WTC11 (cell line): ENCODE results near the gene KAZN. TPM values are rescaled to one million over a fixed set of nuclear protein-coding genes. Genes with fewer than 3 reads are reported as not detected.

Experiments used
- ATAC-seq: fragments of 200-7000 bp; cut with Tn5 transposase; 2 replicates; pipeline ENCODE4 v1.10.0; 2021; ENCODE audit warnings: mild to moderate bottlenecking, moderate library complexity
- CTCF ChIA-PET: fragments of 300-600 bp; sonication (Branson Sonifier 250); formaldehyde crosslinking; loops from one replicate; lab custom pipeline; 2021; ENCODE audit warnings: antibody characterized with exemption; lab: Charles Lee
- POLR2A ChIA-PET: fragments of 350-600 bp; sonication (Branson Sonifier 250); formaldehyde crosslinking; loops from one replicate; lab custom pipeline; 2021; ENCODE audit warnings: antibody characterized with exemption; lab: Charles Lee
- DNase-seq: peaks from one replicate; pipeline ENCODE4 v3.0.0; 2021; ENCODE audit warnings: low spot score
- H3K27ac Mint-ChIP-seq: 2 replicates; pipeline ENCODE4 v1.8.0; 2021; ENCODE audit warnings: mixed read lengths
- H3K27me3 Mint-ChIP-seq: 2 replicates; pipeline ENCODE4 v1.8.0; 2021; ENCODE audit warnings: low read depth, mild to moderate bottlenecking, moderate library complexity, mixed read lengths
- H3K36me3 Mint-ChIP-seq: 2 replicates; pipeline ENCODE4 v1.8.0; 2021; ENCODE audit warnings: mixed read lengths
- H3K4me1 Mint-ChIP-seq: 2 replicates; pipeline ENCODE4 v1.8.0; 2022; ENCODE audit warnings: mixed read lengths
- H3K4me3 Mint-ChIP-seq: 2 replicates; pipeline ENCODE4 v1.8.0; 2021; ENCODE audit warnings: mild to moderate bottlenecking, moderate library complexity, mixed read lengths
- H3K9me3 Mint-ChIP-seq: 2 replicates; pipeline ENCODE4 v1.8.0; 2021; ENCODE audit warnings: mixed read lengths
- ATF1 ChIP-seq: sonication (generic); formaldehyde crosslinking; IDR thresholded peaks from 2 replicates; pipeline ENCODE4 v1.8.1; 2023; ENCODE audit warnings: mild to moderate bottlenecking, moderate library complexity, missing genetic modification reagents
- ATF2 ChIP-seq: sonication (generic); formaldehyde crosslinking; IDR thresholded peaks from 2 replicates; pipeline ENCODE4 v1.8.1; 2022; ENCODE audit warnings: low read depth, missing genetic modification reagents, borderline replicate concordance
- ATF6 ChIP-seq: sonication (generic); formaldehyde crosslinking; IDR thresholded peaks from 2 replicates; pipeline ENCODE4 v1.8.1; 2023; ENCODE audit warnings: mild to moderate bottlenecking, missing genetic modification reagents
- CREM ChIP-seq: sonication (generic); formaldehyde crosslinking; IDR thresholded peaks from 2 replicates; pipeline ENCODE4 v1.8.1; 2022; ENCODE audit warnings: mild to moderate bottlenecking, missing genetic modification reagents, moderate library complexity
- CTCF ChIP-seq: fragments of 200-600 bp; IDR thresholded peaks from 2 replicates; pipeline ENCODE4 v1.8.0; 2022; ENCODE audit warnings: antibody characterized with exemption
- HMGA2 ChIP-seq: fragments of 250-450 bp; sonication (Bioruptor Pico); IDR thresholded peaks from 2 replicates; pipeline ENCODE4 v1.4.0; 2021; ENCODE audit warnings: mild to moderate bottlenecking, moderate library complexity
- IRF1 ChIP-seq: sonication (generic); formaldehyde crosslinking; IDR thresholded peaks from 2 replicates; pipeline ENCODE4 v1.8.0; 2023; ENCODE audit warnings: missing genetic modification reagents
- MYBL2 ChIP-seq: sonication (generic); formaldehyde crosslinking; IDR thresholded peaks from 2 replicates; pipeline ENCODE4 v1.8.1; 2023; ENCODE audit warnings: mild to moderate bottlenecking, moderate library complexity, missing genetic modification reagents
- OVOL2 ChIP-seq: fragments of 250-450 bp; sonication (Bioruptor Pico); IDR thresholded peaks from 2 replicates; pipeline ENCODE4 v1.9.0; 2021; ENCODE audit warnings: mild to moderate bottlenecking, borderline replicate concordance
- RELA ChIP-seq: sonication (generic); formaldehyde crosslinking; IDR thresholded peaks from 2 replicates; pipeline ENCODE4 v1.8.1; 2022; ENCODE audit warnings: missing genetic modification reagents, mild to moderate bottlenecking, borderline replicate concordance
- TEAD1 ChIP-seq: sonication (generic); formaldehyde crosslinking; IDR thresholded peaks from 2 replicates; pipeline ENCODE4 v1.8.0; 2022; ENCODE audit warnings: mild to moderate bottlenecking, missing genetic modification reagents
- ZMAT4 ChIP-seq: fragments of 250-450 bp; sonication (Bioruptor Pico); IDR thresholded peaks from 2 replicates; pipeline ENCODE4 v1.9.0; 2021; ENCODE audit warnings: mild to moderate bottlenecking
- ZNF121 ChIP-seq: sonication (generic); formaldehyde crosslinking; IDR thresholded peaks from 2 replicates; pipeline ENCODE4 v1.8.0; 2023; ENCODE audit warnings: missing genetic modification reagents
- ZNF219 ChIP-seq: sonication (generic); formaldehyde crosslinking; IDR thresholded peaks from 2 replicates; pipeline ENCODE4 v1.8.0; 2023; ENCODE audit warnings: missing genetic modification reagents, mild to moderate bottlenecking, borderline replicate concordance
- ZNF423 ChIP-seq: fragments of 250-450 bp; sonication (Bioruptor Pico); IDR thresholded peaks from 2 replicates; pipeline ENCODE4 v2.1.2; 2022; ENCODE audit warnings: mild to moderate bottlenecking, moderate library complexity
- ZNF671 ChIP-seq: fragments of 250-450 bp; sonication (Bioruptor Pico); IDR thresholded peaks from 2 replicates; pipeline ENCODE4 v1.8.0; 2021; ENCODE audit warnings: mild to moderate bottlenecking
- ZSCAN18 ChIP-seq: fragments of 250-450 bp; sonication (Bioruptor Pico); IDR thresholded peaks from 2 replicates; pipeline ENCODE4 v2.1.2; 2022; ENCODE audit warnings: mild to moderate bottlenecking, moderate library complexity
- total RNA-seq: library from RNA; stranded (reverse); gene quantifications from 3 replicates; pipeline ENCODE4 v1.2.3, GENCODE V29; 2021

KAZN gene
- total RNA-seq, 1 experiment from 2014 or later: 19.9 TPM

- TF ChIP-seq HMGA2 (CRISPR knock-in tag): no peak
Measured at GRCh38 chr1:15058261-15058660, 459.8 kb downstream of the KAZN start (continued).

- Mint-ChIP-seq H3K27me3 (no peaks in the 10 kb centered on the region), H3K9me3 (peaks cover 9% of the 10 kb centered on the region), H3K27ac (no peak overlapping the region), H3K36me3 (peaks cover 6% of the 10 kb centered on the region), H3K4me1 (peaks cover 4% of the 10 kb centered on the region), H3K4me3 (no peak overlapping the region)
- no peak for DNase-seq
- no peak for ATAC-seq
- ChIA-PET POLR2A (no interaction called here), CTCF (interaction anchor here (1.2 to 1.7 kb wide), 3 partner anchors 13 to 293 kb away, joined by 3 to 9 read pairs (median 5); no protein-coding TSS in a partner anchor)
- TF ChIP-seq IRF1 (CRISPR knock-in tag) (no peak), TEAD1 (no peak), ZSCAN18 (CRISPR knock-in tag) (no peak), RELA (CRISPR knock-in tag) (no peak), MYBL2 (CRISPR knock-in tag) (no peak), ZNF121 (no peak), OVOL2 (CRISPR knock-in tag) (no peak), ZNF671 (no peak), HMGA2 (CRISPR knock-in tag) (no peak), CTCF (no peak), ZNF219 (no peak), ATF1 (CRISPR knock-in tag) (no peak), CREM (no peak), ZNF423 (no peak), ATF6 (CRISPR knock-in tag) (no peak), ATF2 (CRISPR knock-in tag) (no peak), ZMAT4 (CRISPR knock-in tag) (no peak)
Measured at GRCh38 chr1:15060104-15060503, 461.6 kb downstream of the KAZN start.
